Pulmonary artery endothelial cell (primary cell): ENCODE results near the gene JAZF1. TPM values are rescaled to one million over a fixed set of nuclear protein-coding genes. Genes with fewer than 3 reads are reported as not detected.

ENCODE experiments used
- total RNA-seq: library from RNA; depleted of rRNA; stranded (reverse); fragments of >200 nt; gene quantifications from 2 replicates; pipeline ENCODE4 v1.2.3, GENCODE V29; 2014

Gene JAZF1
- total RNA-seq, 1 donor from 2014 or later = 5.5 TPM

Other genes starting within 250 kb of the JAZF1 start
- 2.8 and 4.7 TPM in 2 replicates for gene CREB5, start 231.7 kb upstream of the JAZF1 start, total RNA-seq